Ishikawa (cell line): ENCODE data around the gene OR52N2.

Experiments
- CEBPB ChIP-seq: IDR thresholded peaks from 2 replicates; pipeline ENCODE4 v1.6.1; 2012
- CREB1 ChIP-seq: IDR thresholded peaks from 2 replicates; pipeline ENCODE4 v1.6.1; 2012; ENCODE audit warnings: low read depth
- EGR1 ChIP-seq: IDR thresholded peaks from 2 replicates; pipeline ENCODE4 v1.6.1; 2012
- EP300 ChIP-seq: IDR thresholded peaks from 2 replicates; pipeline ENCODE4 v1.6.1; 2012; ENCODE audit warnings: borderline replicate concordance
- FOXM1 ChIP-seq: IDR thresholded peaks from 2 replicates; pipeline ENCODE4 v1.6.1; 2012; ENCODE audit warnings: low read depth, borderline replicate concordance
- NFIC ChIP-seq: IDR thresholded peaks from 2 replicates; pipeline ENCODE4 v1.6.1; 2012
- RAD21 ChIP-seq: IDR thresholded peaks from 2 replicates; pipeline ENCODE4 v1.6.1; 2012; ENCODE audit warnings: low read depth
- TAF1 ChIP-seq: IDR thresholded peaks from 2 replicates; pipeline ENCODE4 v1.6.1; 2012; ENCODE audit warnings: low read depth, mild to moderate bottlenecking
- TCF12 ChIP-seq: IDR thresholded peaks from 2 replicates; pipeline ENCODE4 v1.6.1; 2012; ENCODE audit warnings: low read depth
- TEAD4 ChIP-seq: IDR thresholded peaks from 2 replicates; pipeline ENCODE4 v1.6.1; 2012
- YY1 ChIP-seq: IDR thresholded peaks from 2 replicates; pipeline ENCODE4 v1.6.1; 2012; ENCODE audit warnings: low read depth
- ZBTB7A ChIP-seq: IDR thresholded peaks from 2 replicates; pipeline ENCODE4 v1.6.1; 2012; ENCODE audit warnings: low read depth
- TF ChIP-seq, protein P1 (sequence below): IDR thresholded peaks from 2 replicates; pipeline ENCODE4 v1.6.1; 2012; ENCODE audit warnings: low read depth, mild to moderate bottlenecking
- TF ChIP-seq, protein P2 (sequence below): IDR thresholded peaks from 2 replicates; pipeline ENCODE4 v1.6.1; 2012
- TF ChIP-seq, protein P3 (sequence below): IDR thresholded peaks from 2 replicates; pipeline ENCODE4 v1.6.1; 2012

Gene OR52N2

DNA sequence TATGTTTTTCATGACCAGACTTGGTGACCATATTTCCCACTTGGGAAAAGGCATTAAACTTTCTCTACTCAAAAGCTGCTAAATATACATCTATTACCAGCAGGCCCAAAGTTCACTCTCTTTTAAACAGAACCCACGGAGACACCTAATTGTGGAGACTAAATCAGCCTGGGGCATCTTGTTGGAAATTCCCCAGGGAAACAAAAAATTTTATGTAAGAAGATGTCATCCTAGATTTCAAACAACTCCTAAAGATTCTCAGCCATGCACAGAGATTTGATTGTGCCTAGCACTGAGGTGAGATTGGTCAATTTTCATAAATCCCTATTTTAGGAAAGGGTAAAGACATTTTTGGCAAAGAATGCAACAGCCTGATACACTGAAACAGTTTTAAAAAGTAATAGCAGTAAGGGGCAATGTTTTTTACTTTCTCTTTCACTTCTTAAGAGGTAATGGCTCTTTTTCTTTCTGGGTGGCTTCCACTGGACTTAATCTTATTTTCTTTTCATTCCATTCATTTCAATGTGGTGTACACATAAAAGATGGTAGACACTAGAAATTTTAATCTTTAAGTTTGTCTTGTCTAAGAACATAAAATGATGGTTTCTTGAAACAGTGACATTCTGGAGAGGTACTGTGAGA, 9.6 kb downstream of the OR52N2 start:
- TF ChIP-seq TEAD4 (no peak), EGR1 (no peak), RAD21 (no peak), EP300 (no peak), CEBPB (no peak), YY1 (no peak), TAF1 (no peak), TCF12 (no peak), CREB1 (no peak), NFIC (no peak), ZBTB7A (no peak), FOXM1 (no peak)
- TF ChIP-seq, protein P1, sequence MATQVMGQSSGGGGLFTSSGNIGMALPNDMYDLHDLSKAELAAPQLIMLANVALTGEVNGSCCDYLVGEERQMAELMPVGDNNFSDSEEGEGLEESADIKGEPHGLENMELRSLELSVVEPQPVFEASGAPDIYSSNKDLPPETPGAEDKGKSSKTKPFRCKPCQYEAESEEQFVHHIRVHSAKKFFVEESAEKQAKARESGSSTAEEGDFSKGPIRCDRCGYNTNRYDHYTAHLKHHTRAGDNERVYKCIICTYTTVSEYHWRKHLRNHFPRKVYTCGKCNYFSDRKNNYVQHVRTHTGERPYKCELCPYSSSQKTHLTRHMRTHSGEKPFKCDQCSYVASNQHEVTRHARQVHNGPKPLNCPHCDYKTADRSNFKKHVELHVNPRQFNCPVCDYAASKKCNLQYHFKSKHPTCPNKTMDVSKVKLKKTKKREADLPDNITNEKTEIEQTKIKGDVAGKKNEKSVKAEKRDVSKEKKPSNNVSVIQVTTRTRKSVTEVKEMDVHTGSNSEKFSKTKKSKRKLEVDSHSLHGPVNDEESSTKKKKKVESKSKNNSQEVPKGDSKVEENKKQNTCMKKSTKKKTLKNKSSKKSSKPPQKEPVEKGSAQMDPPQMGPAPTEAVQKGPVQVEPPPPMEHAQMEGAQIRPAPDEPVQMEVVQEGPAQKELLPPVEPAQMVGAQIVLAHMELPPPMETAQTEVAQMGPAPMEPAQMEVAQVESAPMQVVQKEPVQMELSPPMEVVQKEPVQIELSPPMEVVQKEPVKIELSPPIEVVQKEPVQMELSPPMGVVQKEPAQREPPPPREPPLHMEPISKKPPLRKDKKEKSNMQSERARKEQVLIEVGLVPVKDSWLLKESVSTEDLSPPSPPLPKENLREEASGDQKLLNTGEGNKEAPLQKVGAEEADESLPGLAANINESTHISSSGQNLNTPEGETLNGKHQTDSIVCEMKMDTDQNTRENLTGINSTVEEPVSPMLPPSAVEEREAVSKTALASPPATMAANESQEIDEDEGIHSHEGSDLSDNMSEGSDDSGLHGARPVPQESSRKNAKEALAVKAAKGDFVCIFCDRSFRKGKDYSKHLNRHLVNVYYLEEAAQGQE, result no peak
- TF ChIP-seq, protein P2, sequence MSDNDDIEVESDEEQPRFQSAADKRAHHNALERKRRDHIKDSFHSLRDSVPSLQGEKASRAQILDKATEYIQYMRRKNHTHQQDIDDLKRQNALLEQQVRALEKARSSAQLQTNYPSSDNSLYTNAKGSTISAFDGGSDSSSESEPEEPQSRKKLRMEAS, result no peak
- TF ChIP-seq, protein P3, sequence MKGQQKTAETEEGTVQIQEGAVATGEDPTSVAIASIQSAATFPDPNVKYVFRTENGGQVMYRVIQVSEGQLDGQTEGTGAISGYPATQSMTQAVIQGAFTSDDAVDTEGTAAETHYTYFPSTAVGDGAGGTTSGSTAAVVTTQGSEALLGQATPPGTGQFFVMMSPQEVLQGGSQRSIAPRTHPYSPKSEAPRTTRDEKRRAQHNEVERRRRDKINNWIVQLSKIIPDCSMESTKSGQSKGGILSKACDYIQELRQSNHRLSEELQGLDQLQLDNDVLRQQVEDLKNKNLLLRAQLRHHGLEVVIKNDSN, result no peak

DNA sequence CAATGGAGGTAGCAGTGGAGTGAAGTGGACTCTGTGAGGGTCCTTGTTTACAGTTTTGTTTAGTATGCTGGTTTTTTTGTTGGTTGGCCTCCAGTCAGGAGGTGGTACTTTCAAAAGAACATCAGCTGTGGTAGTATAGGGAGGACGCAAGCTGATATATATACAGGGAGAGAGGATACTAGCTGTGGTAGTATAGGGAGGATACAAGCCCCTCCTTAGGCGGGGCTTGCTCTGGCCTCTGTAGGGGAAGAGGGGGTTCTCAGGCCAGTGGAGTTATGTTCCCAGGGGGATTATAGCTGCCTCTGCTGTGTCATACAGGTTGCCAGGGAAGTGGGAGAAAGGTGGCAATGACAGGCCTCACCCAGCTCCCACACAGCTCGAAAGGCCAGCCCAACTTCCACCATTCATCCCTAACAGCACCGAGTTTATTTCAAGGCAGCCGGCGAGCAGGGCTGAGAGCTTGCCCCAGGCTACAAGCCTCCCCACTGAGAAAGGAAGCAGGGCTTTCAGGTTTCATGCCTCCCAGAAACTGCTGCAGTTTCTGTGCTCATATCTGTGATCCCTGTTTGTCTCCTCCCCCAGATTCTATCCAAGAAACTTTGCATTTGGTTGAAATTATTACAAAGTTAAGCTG, 22.6 kb downstream of the OR52N2 start:
- TF ChIP-seq YY1, result no peak
- no peak for TF ChIP-seq FOXM1
- TF ChIP-seq, protein P1, result no peak

DNA sequence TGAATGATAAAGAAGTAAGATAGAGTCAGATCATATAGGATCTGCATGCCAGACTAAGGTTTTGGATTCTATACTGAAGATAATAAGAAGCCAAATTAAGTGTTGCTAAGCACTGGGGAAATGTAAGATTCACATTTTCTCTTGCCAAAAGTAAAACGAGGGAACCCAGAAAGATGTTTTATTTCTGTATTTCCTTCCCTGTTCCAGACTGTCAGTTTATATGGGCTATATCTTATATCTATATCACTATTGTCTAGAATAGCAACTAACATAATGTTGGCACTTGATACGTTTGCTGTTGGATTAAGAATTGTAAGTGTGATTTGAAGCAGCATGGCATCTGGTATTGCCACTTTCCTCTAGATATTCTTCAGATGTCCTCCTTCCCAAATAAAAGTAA, 24.7 kb downstream of the OR52N2 start:
- TF ChIP-seq TAF1, result no peak
- TF ChIP-seq FOXM1, result no peak
- TF ChIP-seq ZBTB7A, result no peak
- TF ChIP-seq, protein P1, result no peak
- no peak for TF ChIP-seq CEBPB
- no peak for TF ChIP-seq YY1
- TF ChIP-seq TCF12, result no peak
- TF ChIP-seq, protein P3, result no peak
- no peak for TF ChIP-seq EP300

DNA sequence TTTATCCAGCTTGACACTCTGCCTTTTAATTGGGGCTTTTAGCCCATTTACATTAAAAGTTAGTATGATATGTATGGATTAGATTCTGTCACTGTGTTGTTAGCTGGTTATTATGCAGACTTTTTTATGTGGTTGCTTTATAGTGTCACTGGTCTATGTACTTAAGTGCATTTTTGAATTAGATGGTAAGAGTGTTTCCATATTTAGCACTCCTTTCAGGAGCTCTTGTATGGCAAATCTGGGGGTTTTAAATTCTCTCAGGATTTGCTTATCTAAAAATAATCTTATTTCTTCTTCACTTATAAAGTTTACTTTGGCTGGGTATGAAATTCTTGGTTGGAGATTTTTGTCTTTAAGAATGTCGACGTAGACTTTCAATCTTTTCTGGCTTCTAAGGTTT, 29.0 kb downstream of the OR52N2 start:
- TF ChIP-seq CREB1 (no peak), TCF12 (no peak), NFIC (no peak), YY1 (no peak), ZBTB7A (no peak), CEBPB (no peak), FOXM1 (no peak), TEAD4 (no peak), EGR1 (no peak), TAF1 (no peak), RAD21 (no peak)
- TF ChIP-seq, protein P3, result no peak
- TF ChIP-seq, protein P2, result no peak
- TF ChIP-seq, protein P1, result no peak
